Measurements from ENCODE around the gene RETN. TPM values are rescaled to one million over a fixed set of nuclear protein-coding genes. Genes with fewer than 3 reads are reported as not detected.

Gene RETN
- polyA plus RNA-seq, 1 of the 3 experiments (the other 2 are of a cell fraction), result not detected

DNA sequence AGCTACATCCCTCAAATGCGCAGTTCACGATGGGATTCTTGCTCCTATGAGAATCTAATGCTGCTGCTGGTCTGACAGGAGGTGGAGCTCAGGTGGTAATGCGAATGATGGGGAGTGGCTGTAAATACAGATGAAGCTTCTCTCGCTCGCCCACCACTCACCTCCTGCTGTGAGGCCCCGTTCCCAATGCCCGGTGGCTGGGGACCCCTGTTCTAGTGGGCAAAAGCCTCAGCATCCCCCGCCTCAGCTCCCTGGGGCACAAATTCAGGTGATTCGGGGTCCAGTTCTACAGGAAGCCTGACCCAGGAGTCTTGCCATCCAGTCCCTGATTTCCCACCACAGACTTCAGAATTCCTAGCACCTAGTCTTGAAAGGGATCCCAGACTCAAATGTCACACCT is 3.7 kb downstream of the RETN start:
- CTCF ChIA-PET, result interaction anchor here (2.3 to 2.9 kb wide), 2 partner anchors 8 to 104 kb away, joined by 11 to 12 read pairs; partner anchors contain the start of gene TRAPPC5

GRCh38 chr19:7674010-7675005 is 5.5 kb downstream of the RETN start:
- POLR2A ChIA-PET, result no interaction called here
- peak; percentile 81 for DNase-seq
- H2AFZ ChIP-seq (ENCODE audit: low read depth), result no peak overlapping the region

More for the DNA sequence above, 3.7 kb downstream of the RETN start:
- WGBS (ENCODE audit: low lambda C conversion rate), result 8% methylated on average over 9 of the region's 9 CpGs
- Histone ChIP-seq H3K27me3 (ENCODE audit: insufficient read depth) (peaks cover 57% of the 10 kb centered on the region), H3K27ac (ENCODE audit: low read depth in 2 of 2, low read length in 1 of 2) (no peak overlapping the region), H3K9ac (no peak overlapping the region), H3F3A (replicated peaks; ENCODE audit: insufficient read depth) (no peaks in the 10 kb centered on the region), H3K36me3 (replicated peaks in 1 of 2; ENCODE audit: control insufficient read depth in 1 of 2, insufficient read depth in 2 of 2, low read length in 1 of 2) (no peaks in the 10 kb centered on the region), H4K20me1 (ENCODE audit: insufficient read depth) (no peaks in the 10 kb centered on the region), H3K4me2 (no peak overlapping the region), H3K9me3 (no peaks in the 10 kb centered on the region), H3K79me2 (ENCODE audit: insufficient read depth) (no peaks in the 10 kb centered on the region), H3K4me1 (ENCODE audit: control insufficient read depth in 1 of 2, insufficient read depth in 2 of 2, low read depth in 1 of 2, low read length in 1 of 2) (no peaks in the 10 kb centered on the region), H3K9me2 (no peaks in the 10 kb centered on the region), H2AFZ (ENCODE audit: low read depth) (no peak overlapping the region), H3K4me3 (ENCODE audit: low read depth in 2 of 2, low read length in 1 of 2) (no peak overlapping the region)
- no peak for TF ChIP-seq SMC3 (IDR thresholded peaks at IDR 0.05; ENCODE audit: low read depth, low read length)
- TF ChIP-seq MEF2A (IDR thresholded peaks at IDR 0.05; ENCODE audit: borderline replicate concordance, low read depth), result no peak
- TF ChIP-seq MAX (IDR thresholded peaks at IDR 0.05; ENCODE audit: low read depth), result no peak
- TF ChIP-seq FOXJ3 (CRISPR knock-in tag; IDR thresholded peaks at IDR 0.05), result no peak
- no peak for TF ChIP-seq TAF1 (IDR thresholded peaks at IDR 0.05; ENCODE audit: borderline replicate concordance, low read depth, low read length)
- DNase-seq, result no peak
- POLR2A ChIA-PET, result no interaction called here

DNA sequence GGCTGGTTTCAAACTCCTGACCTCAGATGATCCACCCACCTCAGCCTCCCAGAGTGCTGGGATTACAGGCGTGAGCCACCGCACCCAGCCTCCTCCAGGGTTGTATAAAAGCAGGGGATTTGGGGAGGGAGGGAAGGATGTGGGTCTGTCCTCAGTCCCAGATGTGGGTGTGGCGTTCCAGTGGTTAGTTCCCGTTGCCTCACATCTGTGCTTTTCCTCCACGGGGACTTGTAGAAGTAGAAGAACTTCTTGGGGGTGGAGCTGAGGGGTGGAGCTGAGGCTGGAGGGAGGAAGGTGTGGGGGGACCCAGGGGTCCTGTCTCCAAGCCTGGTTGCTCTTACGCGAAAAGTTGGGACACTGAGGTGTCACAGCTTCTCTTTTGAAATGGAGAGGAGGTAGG is 7.5 kb downstream of the RETN start:
- Histone ChIP-seq H3K9me2 (no peaks in the 10 kb centered on the region), H3K4me2 (no peak overlapping the region), H3K27me3 (ENCODE audit: insufficient read depth) (peaks cover 42% of the 10 kb centered on the region), H3K4me3 (ENCODE audit: low read depth in 2 of 2, low read length in 1 of 2) (no peak overlapping the region), H3K9me3 (no peaks in the 10 kb centered on the region), H3K27ac (ENCODE audit: low read depth in 2 of 2, low read length in 1 of 2) (no peak overlapping the region), H3K36me3 (replicated peaks in 1 of 2; ENCODE audit: control insufficient read depth in 1 of 2, insufficient read depth in 2 of 2, low read length in 1 of 2) (no peaks in the 10 kb centered on the region), H3K9ac (no peak overlapping the region), H4K20me1 (ENCODE audit: insufficient read depth) (no peaks in the 10 kb centered on the region), H3F3A (replicated peaks; ENCODE audit: insufficient read depth) (no peaks in the 10 kb centered on the region), H3K79me2 (ENCODE audit: insufficient read depth) (peaks cover 7% of the 10 kb centered on the region), H2AFZ (ENCODE audit: low read depth) (no peak overlapping the region), H3K4me1 (ENCODE audit: control insufficient read depth in 1 of 2, insufficient read depth in 2 of 2, low read depth in 1 of 2, low read length in 1 of 2) (peaks cover 0 to 6% of the 10 kb centered on the region in 2 experiments; a peak in 1 of 4 replicates)
- 38% methylated on average over 7 of the region's 7 CpGs for WGBS (ENCODE audit: low lambda C conversion rate)
- ChIA-PET POLR2A (no interaction called here), CTCF (interaction anchor here (1.2 to 3.8 kb wide), 3 partner anchors 108 to 322 kb away, joined by 3 to 22 read pairs (median 10); no protein-coding TSS in a partner anchor)
- no peak for DNase-seq
- TF ChIP-seq YY1 (IDR thresholded peaks at IDR 0.05; ENCODE audit: low read depth), result no peak
- no peak for TF ChIP-seq RAD21 (IDR thresholded peaks at IDR 0.05; ENCODE audit: low read length)
- TF ChIP-seq EZH2phosphoT487 (IDR thresholded peaks at IDR 0.05; ENCODE audit: borderline replicate concordance, low read depth), result no peak
- TF ChIP-seq, protein P1, sequence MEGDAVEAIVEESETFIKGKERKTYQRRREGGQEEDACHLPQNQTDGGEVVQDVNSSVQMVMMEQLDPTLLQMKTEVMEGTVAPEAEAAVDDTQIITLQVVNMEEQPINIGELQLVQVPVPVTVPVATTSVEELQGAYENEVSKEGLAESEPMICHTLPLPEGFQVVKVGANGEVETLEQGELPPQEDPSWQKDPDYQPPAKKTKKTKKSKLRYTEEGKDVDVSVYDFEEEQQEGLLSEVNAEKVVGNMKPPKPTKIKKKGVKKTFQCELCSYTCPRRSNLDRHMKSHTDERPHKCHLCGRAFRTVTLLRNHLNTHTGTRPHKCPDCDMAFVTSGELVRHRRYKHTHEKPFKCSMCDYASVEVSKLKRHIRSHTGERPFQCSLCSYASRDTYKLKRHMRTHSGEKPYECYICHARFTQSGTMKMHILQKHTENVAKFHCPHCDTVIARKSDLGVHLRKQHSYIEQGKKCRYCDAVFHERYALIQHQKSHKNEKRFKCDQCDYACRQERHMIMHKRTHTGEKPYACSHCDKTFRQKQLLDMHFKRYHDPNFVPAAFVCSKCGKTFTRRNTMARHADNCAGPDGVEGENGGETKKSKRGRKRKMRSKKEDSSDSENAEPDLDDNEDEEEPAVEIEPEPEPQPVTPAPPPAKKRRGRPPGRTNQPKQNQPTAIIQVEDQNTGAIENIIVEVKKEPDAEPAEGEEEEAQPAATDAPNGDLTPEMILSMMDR (IDR thresholded peaks at IDR 0.05), result no peak
- TF ChIP-seq TCF12 (IDR thresholded peaks at IDR 0.05), result no peak
- no peak for TF ChIP-seq MEF2A (IDR thresholded peaks at IDR 0.05; ENCODE audit: borderline replicate concordance, low read depth)
- no peak for TF ChIP-seq FOXM1 (IDR thresholded peaks at IDR 0.05; ENCODE audit: low read depth)
- TF ChIP-seq, protein P2, sequence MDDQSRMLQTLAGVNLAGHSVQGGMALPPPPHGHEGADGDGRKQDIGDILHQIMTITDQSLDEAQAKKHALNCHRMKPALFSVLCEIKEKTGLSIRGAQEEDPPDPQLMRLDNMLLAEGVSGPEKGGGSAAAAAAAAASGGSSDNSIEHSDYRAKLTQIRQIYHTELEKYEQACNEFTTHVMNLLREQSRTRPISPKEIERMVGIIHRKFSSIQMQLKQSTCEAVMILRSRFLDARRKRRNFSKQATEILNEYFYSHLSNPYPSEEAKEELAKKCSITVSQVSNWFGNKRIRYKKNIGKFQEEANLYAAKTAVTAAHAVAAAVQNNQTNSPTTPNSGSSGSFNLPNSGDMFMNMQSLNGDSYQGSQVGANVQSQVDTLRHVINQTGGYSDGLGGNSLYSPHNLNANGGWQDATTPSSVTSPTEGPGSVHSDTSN (IDR thresholded peaks at IDR 0.05), result no peak
- no peak for TF ChIP-seq FOSL2 (IDR thresholded peaks at IDR 0.05; ENCODE audit: borderline replicate concordance, low read depth)
- TF ChIP-seq POLR2AphosphoS5 (IDR thresholded peaks at IDR 0.05; ENCODE audit: low read depth, low read length), result no peak

More at GRCh38 chr19:7674010-7675005, 5.5 kb downstream of the RETN start:
- no peaks in the 10 kb centered on the region for H3K79me2 ChIP-seq (ENCODE audit: insufficient read depth)
- CTCF ChIA-PET, result interaction anchor here (0.6 to 2.9 kb wide), 3 partner anchors 22 to 106 kb away, joined by 3 to 11 read pairs (median 3); no protein-coding TSS in a partner anchor
- H3F3A ChIP-seq (replicated peaks; ENCODE audit: insufficient read depth), result no peaks in the 10 kb centered on the region
- no peak overlapping the region for H3K9ac ChIP-seq
- no peak overlapping the region for H3K4me2 ChIP-seq
- H3K4me3 ChIP-seq (ENCODE audit: low read depth in 2 of 2, low read length in 1 of 2), result no peak overlapping the region
- H3K4me1 ChIP-seq (ENCODE audit: control insufficient read depth in 1 of 2, insufficient read depth in 2 of 2, low read depth in 1 of 2, low read length in 1 of 2), result no peaks in the 10 kb centered on the region; a peak in 1 of 4 replicates
- H3K27me3 ChIP-seq (ENCODE audit: insufficient read depth), result peaks cover 56% of the 10 kb centered on the region
- H4K20me1 ChIP-seq (ENCODE audit: insufficient read depth), result no peaks in the 10 kb centered on the region
- no peaks in the 10 kb centered on the region for H3K9me3 ChIP-seq
- no peaks in the 10 kb centered on the region for H3K9me2 ChIP-seq
- no peaks in the 10 kb centered on the region for H3K36me3 ChIP-seq (replicated peaks in 1 of 2; ENCODE audit: control insufficient read depth in 1 of 2, insufficient read depth in 2 of 2, low read length in 1 of 2)
- WGBS (ENCODE audit: low lambda C conversion rate), result 41% methylated on average over 19 of the region's 21 CpGs
- no peak overlapping the region for H3K27ac ChIP-seq (ENCODE audit: low read depth in 2 of 2, low read length in 1 of 2)
- TF ChIP-seq JUND (IDR thresholded peaks at IDR 0.05), result no peak
- TF ChIP-seq, protein P2 (IDR thresholded peaks at IDR 0.05), result peak; percentile 94

Measured in SK-N-SH (cell line).